HUES64 (cell line): ENCODE results near the gene KCTD2.
"Not testable (repeated sequence)": the region's sequence is repeated elsewhere in the genome, so short reads cannot be mapped to it uniquely, and the experiment has no call there.

Source experiments
- H3K27ac ChIP-seq: 2 replicates; pipeline ENCODE4 v1.7.0; 2013; ENCODE audit warnings: low read depth, low read length, inconsistent platforms
- H3K27me3 ChIP-seq: 2 replicates; pipeline ENCODE4 v1.6.1; 2013; ENCODE audit warnings: mild to moderate bottlenecking, low read length; ENCODE audit not compliant: insufficient read depth
- H3K36me3 ChIP-seq: 2 replicates; pipeline ENCODE4 v1.6.1; 2013; ENCODE audit warnings: mild to moderate bottlenecking, low read length; ENCODE audit not compliant: insufficient read depth
- H3K4me1 ChIP-seq: 2 replicates; pipeline ENCODE4 v1.6.1; 2013; ENCODE audit warnings: mild to moderate bottlenecking, low read length, moderate library complexity; ENCODE audit not compliant: insufficient read depth
- H3K4me3 ChIP-seq: 2 replicates; pipeline ENCODE4 v1.5.1; 2013; ENCODE audit warnings: mild to moderate bottlenecking, low read length, moderate library complexity
- H3K9ac ChIP-seq: 2 replicates; pipeline ENCODE4 v1.6.1; 2013; ENCODE audit warnings: mild to moderate bottlenecking, low read depth, low read length
- H3K9me3 ChIP-seq: 2 replicates; pipeline ENCODE4 v1.6.1; 2013; ENCODE audit warnings: low read depth, low read length; ENCODE audit not compliant: insufficient read depth
- WGBS: fragments of 150-250, 120-280 bp; methylation state at CpG from one replicate; pipeline ENCODE4 v1.1.7; 2013; ENCODE audit warnings: missing lambda C conversion rate; 5-methylcytosine and 5-hydroxymethylcytosine counted together

Gene KCTD2

DNA sequence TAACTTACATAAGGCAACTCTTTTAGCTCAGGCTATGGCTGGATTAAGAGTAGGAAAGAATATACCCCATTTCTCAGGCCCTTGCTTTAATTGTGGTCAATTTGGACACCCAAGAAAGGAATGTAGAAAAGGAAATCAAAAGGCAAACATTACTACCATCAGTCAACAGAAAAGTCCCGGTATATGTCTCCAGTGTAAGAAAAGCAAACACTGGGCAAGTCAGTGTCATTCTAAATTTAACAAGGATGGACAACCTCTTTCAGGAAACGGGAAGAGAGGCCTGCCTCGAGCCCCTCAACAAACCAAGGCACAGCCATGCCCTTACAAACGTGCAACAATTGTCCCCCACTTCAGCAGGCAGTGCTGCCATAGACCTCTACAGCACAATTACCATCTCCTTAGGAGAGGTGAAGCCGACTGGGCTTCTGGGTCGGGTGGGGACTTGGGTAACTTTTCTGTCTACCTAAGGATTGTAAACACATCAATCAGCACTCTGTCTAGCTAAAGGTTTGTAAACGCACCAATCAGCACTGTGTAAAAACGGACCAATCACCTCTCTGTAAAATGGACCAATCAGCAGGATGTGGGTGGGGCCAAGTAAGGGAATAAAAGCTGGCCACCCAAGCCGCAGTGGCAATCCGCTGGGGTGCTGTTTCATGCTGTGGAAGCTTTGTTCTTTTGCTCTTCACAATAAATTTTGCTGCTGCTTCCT, 22.2 kb upstream of the KCTD2 start:
- Histone ChIP-seq H3K27me3 (no peaks in the 10 kb centered on the region), H3K9ac (no peak overlapping the region), H3K36me3 (peaks cover 27% of the 10 kb centered on the region), H3K9me3 (peaks cover 5% of the 10 kb centered on the region), H3K4me3 (no peak overlapping the region), H3K4me1 (no peaks in the 10 kb centered on the region), H3K27ac (no peak overlapping the region)
- 96% methylated on average over 10 of the region's 10 CpGs for WGBS

DNA sequence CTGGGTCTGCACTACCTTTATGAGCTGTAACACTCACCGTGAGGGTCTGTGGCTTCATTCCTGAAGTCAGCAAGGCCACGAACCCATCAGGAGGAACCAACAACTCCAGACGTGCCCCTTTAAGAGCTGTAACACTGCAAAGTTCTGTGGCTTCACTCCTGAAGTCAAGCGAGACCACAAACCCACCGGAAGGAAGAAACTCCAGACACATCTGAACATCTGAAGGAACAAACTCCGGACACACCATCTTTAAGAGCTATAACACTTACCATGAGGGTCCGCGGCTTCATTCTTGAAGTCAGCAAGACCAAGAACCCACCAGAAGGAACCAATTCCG, 21.7 kb upstream of the KCTD2 start:
- H3K9me3 ChIP-seq = peaks cover 10% of the 10 kb centered on the region
- H3K27me3 ChIP-seq, H3K4me3 ChIP-seq, H3K9ac ChIP-seq, H3K4me1 ChIP-seq, H3K27ac ChIP-seq: not testable (repeated sequence)
- peaks cover 22% of the 10 kb centered on the region for H3K36me3 ChIP-seq
- WGBS = 96% methylated on average over 9 of the region's 9 CpGs

DNA sequence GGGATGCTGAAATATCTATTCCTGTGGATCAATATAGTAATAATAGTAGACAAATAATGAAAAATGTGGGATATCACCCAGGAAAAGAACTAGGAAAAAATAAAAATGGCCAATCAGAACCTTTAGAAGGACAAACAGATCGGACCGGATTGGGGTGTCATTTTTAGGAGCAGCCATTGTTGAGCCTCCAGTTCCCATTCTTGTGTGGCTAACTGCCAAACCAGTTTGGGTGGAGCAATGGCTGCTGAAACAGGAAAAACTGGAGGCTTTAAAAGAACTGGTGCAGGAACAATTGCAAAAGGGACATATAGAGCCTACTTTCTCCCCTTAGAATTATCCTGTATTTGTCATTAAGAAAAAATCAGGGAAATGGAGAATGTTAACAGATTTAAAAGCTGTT, 20.4 kb upstream of the KCTD2 start:
- H3K27ac ChIP-seq, H3K4me3 ChIP-seq, H3K27me3 ChIP-seq, H3K9ac ChIP-seq, H3K4me1 ChIP-seq, H3K36me3 ChIP-seq: not testable (repeated sequence)
- peaks cover 13% of the 10 kb centered on the region for H3K9me3 ChIP-seq
- 96% methylated on average over 2 of the region's 2 CpGs for WGBS

DNA sequence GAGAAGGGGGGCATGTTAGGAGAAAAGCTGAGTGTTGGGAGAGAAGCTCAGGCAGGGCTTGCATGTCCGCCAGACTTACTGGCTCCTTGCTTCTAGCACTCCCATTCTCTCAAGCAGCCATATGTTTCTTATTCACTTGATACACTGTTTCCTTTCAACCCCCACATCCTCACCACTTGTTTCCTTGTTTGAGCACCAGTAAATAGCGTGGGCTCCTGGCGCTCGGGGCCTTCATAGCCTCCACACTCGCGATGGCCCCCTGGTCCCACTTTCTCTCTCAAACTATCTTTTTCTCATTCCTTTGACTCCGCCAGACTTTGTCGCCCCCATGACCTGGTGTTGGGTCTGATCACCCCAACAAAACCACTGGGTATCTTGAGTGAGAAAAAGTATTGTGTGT, 16.9 kb upstream of the KCTD2 start:
- H3K4me1 ChIP-seq = no peaks in the 10 kb centered on the region
- H3K27ac ChIP-seq = no peak overlapping the region
- H3K4me3 ChIP-seq = no peak overlapping the region
- no peaks in the 10 kb centered on the region for H3K36me3 ChIP-seq
- H3K9ac ChIP-seq = no peak overlapping the region
- no peaks in the 10 kb centered on the region for H3K27me3 ChIP-seq
- H3K9me3 ChIP-seq = peaks cover 13% of the 10 kb centered on the region
- 84% methylated on average over 8 of the region's 8 CpGs for WGBS

DNA sequence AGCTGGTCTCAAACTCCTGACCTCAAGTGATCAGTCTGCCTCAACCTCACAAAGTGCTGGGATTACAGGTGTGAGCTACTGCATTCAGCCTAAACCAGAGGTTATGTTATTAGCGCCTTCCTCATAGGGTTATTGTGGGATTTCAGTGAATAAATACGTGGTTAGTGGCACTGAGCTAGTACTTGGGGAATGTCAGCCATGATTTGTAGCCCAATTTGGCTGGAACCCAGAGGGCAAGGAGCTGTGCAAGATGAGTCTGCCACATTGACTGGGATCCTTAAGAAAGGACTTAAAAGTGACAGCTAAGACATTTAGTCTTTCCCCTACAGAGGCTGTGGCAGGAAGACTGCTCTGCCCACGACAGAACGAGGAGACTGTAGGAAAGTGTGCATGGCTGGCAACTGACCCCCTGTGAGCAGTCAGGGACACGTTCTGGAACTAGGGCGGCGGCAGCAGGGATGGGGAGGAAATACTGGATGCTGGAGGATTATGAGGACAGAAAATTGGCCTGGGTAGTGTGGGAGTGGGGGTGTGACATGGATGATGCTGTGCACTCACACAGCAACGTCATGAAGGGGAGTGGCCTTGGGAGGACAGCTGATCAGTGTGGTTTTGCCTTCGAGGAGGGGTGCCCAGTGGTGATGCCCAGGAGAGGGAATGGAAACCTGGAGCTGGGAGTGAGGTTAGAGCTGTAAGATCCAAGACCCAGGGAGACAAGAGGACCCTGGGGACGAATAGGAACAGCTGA, 14.9 kb upstream of the KCTD2 start:
- 68% methylated on average over 10 of the region's 10 CpGs for WGBS
- Histone ChIP-seq H3K9ac (no peak overlapping the region), H3K27ac (no peak overlapping the region), H3K36me3 (no peaks in the 10 kb centered on the region), H3K4me1 (no peaks in the 10 kb centered on the region; the same call in 1 of the 2 replicates), H3K4me3 (no peak overlapping the region; the same call in 1 of the 2 replicates), H3K9me3 (peaks cover 13% of the 10 kb centered on the region), H3K27me3 (no peaks in the 10 kb centered on the region)

DNA sequence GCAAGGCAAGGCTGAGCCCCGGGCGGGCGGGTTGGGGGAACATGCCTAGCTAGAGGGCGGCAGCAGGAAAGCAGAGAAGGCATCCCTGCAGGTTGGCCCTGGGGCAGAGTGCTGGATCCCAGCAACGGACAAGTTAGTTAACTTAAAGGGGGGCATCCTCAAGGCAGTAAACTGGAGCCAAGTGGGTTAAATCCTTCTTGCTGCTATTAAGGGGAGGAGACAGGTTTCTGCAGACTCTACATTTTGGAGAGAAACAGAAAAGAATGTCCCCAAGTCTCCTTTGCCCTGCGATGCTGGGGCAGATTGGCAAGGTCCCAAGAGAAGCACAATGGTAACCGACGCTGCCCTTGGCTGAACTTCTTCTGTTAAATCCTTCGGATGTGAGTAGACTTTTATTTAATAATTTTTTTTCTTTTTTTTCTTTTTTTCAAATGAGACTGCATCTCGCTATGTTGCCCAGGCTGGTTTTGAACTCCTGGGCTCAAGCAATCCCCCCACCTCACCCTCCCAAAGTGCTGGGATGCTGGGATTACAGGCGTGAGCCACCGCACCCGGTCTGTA, 14.2 kb upstream of the KCTD2 start:
- H3K4me3 ChIP-seq = peak overlapping the region; percentile 90
- WGBS = 40% methylated on average over 12 of the region's 13 CpGs
- no peaks in the 10 kb centered on the region for H3K27me3 ChIP-seq
- no peaks in the 10 kb centered on the region; the same call in 1 of the 2 replicates for H3K4me1 ChIP-seq
- H3K36me3 ChIP-seq = no peaks in the 10 kb centered on the region
- H3K9ac ChIP-seq = no peak overlapping the region
- peaks cover 13% of the 10 kb centered on the region for H3K9me3 ChIP-seq
- H3K27ac ChIP-seq = no peak overlapping the region

DNA sequence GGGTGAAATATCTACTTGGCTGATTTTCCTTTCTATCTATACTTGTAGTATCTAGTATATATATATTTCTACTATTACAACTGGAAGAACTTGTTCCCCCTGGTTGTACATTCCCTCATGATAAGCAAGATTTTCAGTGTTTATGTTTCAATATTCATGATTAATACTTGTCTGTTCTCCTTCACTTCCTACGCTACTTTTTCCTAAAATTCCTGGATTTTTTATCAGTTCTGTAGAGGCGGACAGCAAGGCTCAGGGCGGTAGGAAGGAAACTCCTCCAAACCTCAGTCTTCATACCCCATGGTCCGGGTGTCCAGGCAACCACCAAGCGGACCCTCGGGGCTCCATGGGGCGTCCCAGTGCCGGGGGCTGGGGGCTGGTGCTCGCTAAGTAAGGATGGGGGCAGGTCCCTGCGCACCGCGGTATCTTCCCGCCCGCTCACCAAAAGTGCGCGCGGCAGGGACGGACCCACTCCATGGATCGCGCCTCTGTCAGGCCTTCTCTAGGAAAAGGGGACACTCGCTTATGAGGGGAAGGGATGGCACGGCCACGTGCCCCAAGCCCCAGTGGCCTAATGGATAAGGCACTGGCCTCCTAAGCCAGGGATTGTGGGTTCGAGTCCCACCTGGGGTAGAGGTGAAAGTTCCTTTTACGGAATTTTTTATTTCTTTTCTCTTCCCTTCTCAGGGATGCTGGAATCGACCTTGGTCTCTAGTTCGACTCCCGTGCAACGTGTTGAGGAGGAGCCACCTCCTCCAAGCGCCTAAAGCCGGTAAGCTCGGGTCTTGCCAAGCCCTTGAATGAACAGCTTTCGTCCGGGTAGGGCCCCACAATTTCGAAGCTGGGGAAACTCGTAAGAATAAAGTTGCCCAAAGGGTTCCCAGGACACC, 13.4 kb upstream of the KCTD2 start:
- WGBS = 1% methylated on average over 35 of the region's 36 CpGs
- no peaks in the 10 kb centered on the region for H3K27me3 ChIP-seq
- H3K9ac ChIP-seq = peak overlapping the region; percentile 96
- peak overlapping the region; percentile 63; the same call in 1 of the 2 replicates for H3K27ac ChIP-seq
- H3K4me1 ChIP-seq = no peaks in the 10 kb centered on the region; the same call in 1 of the 2 replicates
- H3K36me3 ChIP-seq = peaks cover 4% of the 10 kb centered on the region
- H3K4me3 ChIP-seq = peak overlapping the region; percentile 90
- H3K9me3 ChIP-seq = peaks cover 13% of the 10 kb centered on the region

DNA sequence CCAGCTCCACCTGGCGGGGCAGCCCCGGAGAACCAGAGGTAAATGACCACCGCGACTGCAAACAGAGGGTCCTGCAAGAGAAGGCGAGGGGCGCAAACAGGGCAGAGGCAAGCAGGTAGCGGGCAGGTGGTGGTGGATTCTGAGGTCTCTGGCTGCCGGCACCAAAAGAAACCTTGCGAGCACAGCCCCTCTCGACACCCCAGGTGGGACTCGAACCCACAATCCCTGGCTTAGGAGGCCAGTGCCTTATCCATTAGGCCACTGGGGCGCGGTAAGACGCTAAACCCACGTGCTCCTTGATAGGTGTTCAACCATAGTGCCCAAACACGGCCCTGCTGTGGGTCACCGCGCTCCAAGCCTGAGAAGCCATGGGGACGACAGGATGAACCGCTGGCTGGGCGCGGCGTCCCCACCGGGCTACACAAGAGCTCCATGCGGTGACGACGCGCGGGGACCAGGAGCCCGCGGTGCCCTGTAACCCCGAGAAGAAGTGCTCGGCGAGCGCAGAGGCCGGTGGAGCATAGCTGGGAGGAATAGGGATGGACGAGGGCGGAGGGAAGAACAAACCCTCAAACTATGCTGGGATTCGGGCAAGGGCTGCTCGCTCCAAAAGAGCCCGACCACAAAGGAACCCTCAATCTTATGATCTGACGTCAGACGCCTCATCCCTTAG, 12.7 kb upstream of the KCTD2 start:
- H3K9me3 ChIP-seq = peaks cover 12% of the 10 kb centered on the region
- H3K4me1 ChIP-seq = no peaks in the 10 kb centered on the region; the same call in 1 of the 2 replicates
- peak overlapping the region; percentile 90 for H3K4me3 ChIP-seq
- peaks cover 11% of the 10 kb centered on the region for H3K36me3 ChIP-seq
- peak overlapping the region; percentile 96 for H3K9ac ChIP-seq
- no peaks in the 10 kb centered on the region for H3K27me3 ChIP-seq
- peak overlapping the region; percentile 92 for H3K27ac ChIP-seq
- WGBS = under 1% methylated on average over 43 of the region's 43 CpGs

DNA sequence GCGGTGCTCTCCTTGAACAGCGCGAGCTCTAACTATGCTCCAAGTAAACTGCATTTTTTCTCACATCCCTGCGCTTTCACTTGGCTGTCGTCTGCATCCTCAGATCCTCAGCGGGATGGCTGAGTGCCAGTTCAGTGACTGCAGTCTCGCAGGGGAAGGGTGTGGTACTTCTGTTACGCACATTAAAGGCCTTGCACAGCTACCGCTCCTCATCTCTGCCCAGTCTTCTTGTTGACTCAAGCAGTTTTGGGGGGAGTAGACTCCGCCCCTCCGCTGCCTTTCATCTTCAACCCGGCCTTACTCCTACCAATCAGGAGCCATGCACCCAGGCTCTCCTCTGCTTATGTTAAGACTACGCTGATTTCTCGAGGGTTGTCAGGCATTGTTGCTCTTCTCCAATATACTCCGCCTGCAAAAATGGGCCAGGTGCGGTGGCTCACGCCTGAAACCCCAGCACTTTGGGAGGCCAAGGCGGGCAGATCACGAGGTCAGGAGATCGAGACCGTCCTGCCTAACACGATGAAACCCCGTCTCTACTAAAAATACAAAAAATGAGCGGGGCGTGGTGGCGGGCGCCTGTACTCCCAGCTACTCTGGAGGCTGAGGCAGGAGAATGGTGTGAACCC, 10.3 kb upstream of the KCTD2 start:
- Histone ChIP-seq H3K27ac (peak overlapping the region; percentile 28), H3K27me3 (no peaks in the 10 kb centered on the region), H3K9me3 (no peaks in the 10 kb centered on the region), H3K4me3 (no peak overlapping the region), H3K9ac (no peak overlapping the region), H3K4me1 (no peaks in the 10 kb centered on the region; the same call in 1 of the 2 replicates), H3K36me3 (peaks cover 35% of the 10 kb centered on the region)
- WGBS = 89% methylated on average over 27 of the region's 27 CpGs

DNA sequence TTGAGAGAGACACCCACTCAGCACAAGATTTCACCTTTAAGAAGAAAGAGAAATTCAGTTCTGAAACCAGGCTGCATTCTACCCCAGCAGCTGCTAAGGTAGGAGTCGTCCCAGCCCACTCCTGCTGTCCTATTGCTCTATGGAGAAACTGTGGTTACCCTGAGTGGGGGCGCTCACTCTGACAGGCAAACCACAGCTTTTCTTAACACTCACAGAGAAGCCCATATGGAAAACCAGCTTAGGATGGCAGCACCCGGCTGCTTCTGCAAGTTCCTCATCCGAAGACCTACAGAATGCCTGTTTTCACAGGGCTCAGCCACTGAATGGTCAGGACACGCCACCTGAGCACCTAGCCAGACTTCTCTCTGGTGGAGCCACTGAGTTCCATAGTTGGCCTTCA, 7.8 kb upstream of the KCTD2 start:
- H3K9me3 ChIP-seq = no peaks in the 10 kb centered on the region
- H3K4me1 ChIP-seq = peaks cover 13% of the 10 kb centered on the region; the same call in 1 of the 2 replicates
- H3K4me3 ChIP-seq = no peak overlapping the region
- no peak overlapping the region for H3K27ac ChIP-seq
- no peaks in the 10 kb centered on the region for H3K27me3 ChIP-seq
- WGBS = 97% methylated on average over 5 of the region's 5 CpGs
- H3K9ac ChIP-seq = no peak overlapping the region
- peaks cover 42% of the 10 kb centered on the region for H3K36me3 ChIP-seq
